Ovary (tissue), 9 donors: Measurements from ENCODE around the gene MOB1A. TPM values are rescaled to one million over a fixed set of nuclear protein-coding genes. Genes with fewer than 3 reads are reported as not detected.
"Not testable (repeated sequence)": the region's sequence is repeated elsewhere in the genome, so short reads cannot be mapped to it uniquely, and the experiment has no call there.

Experiments used
- DNase-seq, 5 donors: peaks; one replicate each; pipeline ENCODE4 v3.0.0-alpha.2; 2019 to 2020
- H3K27ac ChIP-seq, 2 donors: fragments of 200-600 bp; one replicate each; pipeline versions ENCODE4 v1.5.1 to v1.8.0; 2019 to 2022
- H3K27me3 ChIP-seq: fragments of 200-600 bp; one replicate; pipeline ENCODE4 v1.8.0; 2022
- H3K36me3 ChIP-seq: fragments of 200-600 bp; sonication (generic); one replicate; pipeline ENCODE4 v1.5.1; 2019
- H3K4me1 ChIP-seq: one replicate; pipeline ENCODE4 v1.8.1; 2013; ENCODE audit warnings: mild to moderate bottlenecking, moderate library complexity; ENCODE audit not compliant: insufficient read depth
- H3K4me3 ChIP-seq: fragments of 200-600 bp; sonication (generic); one replicate; pipeline ENCODE4 v1.5.1; 2017
- H3K9me3 ChIP-seq, 2 donors: fragments of 200-600 bp in 1 of 2; sonication (generic) in 1 of 2; one replicate each; pipeline versions ENCODE4 v1.5.1 to v1.8.1; 2013 to 2019; ENCODE audit warnings: mild to moderate bottlenecking in 1 of 2, moderate library complexity in 1 of 2
- CTCF ChIP-seq, 3 donors: fragments of 450-650 bp in 2 of 3; fragments of 200-600 bp in 1 of 3; IDR thresholded peaks; one replicate each; pipeline versions ENCODE4 v1.5.1 to v1.8.0; 2016 to 2022; ENCODE audit warnings: antibody characterized with exemption in 3 of 3, mild to moderate bottlenecking in 1 of 3
- EP300 ChIP-seq: sonication (generic); formaldehyde crosslinking; IDR thresholded peaks from one replicate; pipeline ENCODE4 v1.6.1; 2017; ENCODE audit warnings: antibody characterized with exemption
- POLR2A ChIP-seq: fragments of 450-650 bp; IDR thresholded peaks from one replicate; pipeline ENCODE4 v1.6.1; 2017; ENCODE audit warnings: antibody characterized with exemption, mild to moderate bottlenecking, moderate library complexity
- WGBS, 3 donors: extraction: QIAGEN DNeasy Blood & Tissue Kit in 1 of 3; methylation state at CpG; one replicate each; pipeline versions ENCODE4 v1.1.5 to v1.1.7; 2013 to 2017; 5-methylcytosine and 5-hydroxymethylcytosine counted together
- intact Hi-C, 4 donors: fragments of 100-400 bp; cut with DNase I; formaldehyde crosslinking; loops; one replicate each; pipeline versions ENCODE4 v1.11.0 to v1.15.1; 2022 to 2023
- polyA plus RNA-seq, 2 donors: library from polyadenylated mRNA; stranded (reverse); fragments of 200-250 nt in 1 of 2; fragments of 350-450 nt in 1 of 2; fragmentation: Illumina TruSeq in 1 of 2; extraction: RNeasy Lipid Tissue Mini Kit (QIAGEN cat#74804) in 1 of 2; gene quantifications; one replicate each; pipeline ENCODE4 v1.2.3, GENCODE V29; 2013 to 2014
- total RNA-seq, 7 donors: library from RNA; depleted of rRNA in 2 of 7; stranded (reverse); fragments of >200 nt in 2 of 7; fragmentation: NEBNext Ultra II Directional in 3 of 7; extraction: Animal tissue kit (Norgen Biotek cat#: 25700) in 3 of 7; gene quantifications; one replicate each; pipeline versions ENCODE4 v1.1.0 to v1.2.4, GENCODE V29; 2016 to 2023
- donor health status: DM: no; HTN: no; CAD: no; lungs with moderate emphysema.
- donor health status: DM: no; HTN: no; CAD: no.
- donor health status: Bipolar disorder and iron deficiency.
- donor health status: DM: yes; HTN: yes; CAD: no.
- donor health status: DM: no; HTN: no; CAD: no.
- donor health status: DM: yes; HTN: yes; CAD: no.

Gene MOB1A
- total and polyA plus RNA-seq, 9 donors = 31.6 to 122 (median 93.0) TPM

- TF ChIP-seq EP300 (no peak), CTCF (IDR thresholded peaks at IDR 0.05) (no peak), POLR2A (no peak)
- Histone ChIP-seq H3K27ac (no peak overlapping the region), H3K4me1 (no peaks in the 10 kb centered on the region), H3K36me3 (no peaks in the 10 kb centered on the region), H3K27me3 (no peaks in the 10 kb centered on the region), H3K4me3 (no peak overlapping the region), H3K9me3 (peaks cover 0 to 6% of the 10 kb centered on the region in 2 donors)
- 87 to 94% (median 90%) methylated on average over 5 of the region's 5 CpGs for WGBS, 3 donors
- no peak for DNase-seq
- intact Hi-C loops = no loop called here
These were observed 46.8 kb downstream of the MOB1A start for GRCh38 chr2:74131901-74132300.

- Histone ChIP-seq H3K4me1 (no peaks in the 10 kb centered on the region), H3K27me3 (no peaks in the 10 kb centered on the region), H3K27ac (no peak overlapping the region), H3K9me3 (peaks cover 0 to 6% of the 10 kb centered on the region in 2 donors), H3K4me3 (no peak overlapping the region), H3K36me3 (no peaks in the 10 kb centered on the region)
- DNase-seq = no peak
- intact Hi-C loops = no loop called here
- 33 to 51% (median 45%) methylated on average over 41 of the region's 41 CpGs for WGBS, 3 donors
- TF ChIP-seq EP300 = no peak
These were observed 48.3 kb downstream of the MOB1A start for GRCh38 chr2:74130211-74130995.

GRCh38 chr2:74128206-74128605 lies 50.5 kb downstream of the MOB1A start:
- no peak overlapping the region for H3K27ac ChIP-seq
- peaks cover 0 to 6% of the 10 kb centered on the region in 2 donors for H3K9me3 ChIP-seq
- H3K27me3 ChIP-seq = no peaks in the 10 kb centered on the region
- H3K4me1 ChIP-seq = no peaks in the 10 kb centered on the region
- intact Hi-C loops = no loop called here
- H3K36me3 ChIP-seq = no peaks in the 10 kb centered on the region
- no peak overlapping the region for H3K4me3 ChIP-seq
- WGBS, 3 donors = 73 to 86% (median 79%) methylated on average over 3 of the region's 3 CpGs
- TF ChIP-seq POLR2A (no peak), CTCF (IDR thresholded peaks at IDR 0.05) (no peak), EP300 (no peak)
- DNase-seq = no peak

- intact Hi-C loops, DNase-seq, H3K4me1 ChIP-seq, H3K4me3 ChIP-seq, H3K27me3 ChIP-seq, H3K36me3 ChIP-seq, H3K27ac ChIP-seq, H3K9me3 ChIP-seq: not testable (repeated sequence)
- WGBS, 3 donors = 94 to 99% (median 98%) methylated on average over 16 to 29 of the region's 29 CpGs
These were observed 54.7 kb downstream of the MOB1A start for GRCh38 chr2:74123955-74124354.

- H3K4me1 ChIP-seq, H3K27me3 ChIP-seq, H3K4me3 ChIP-seq, intact Hi-C loops, H3K36me3 ChIP-seq, DNase-seq, H3K27ac ChIP-seq, H3K9me3 ChIP-seq: not testable (repeated sequence)
- 96 to 100% (median 100%) methylated on average over 1 of the region's 1 CpG for WGBS, 3 donors
These were observed 56.8 kb downstream of the MOB1A start for GRCh38 chr2:74121846-74122245.
